Sigmoid colon (tissue), 7 donors: ENCODE results near the gene HDAC4. TPM values are rescaled to one million over a fixed set of nuclear protein-coding genes. Genes with fewer than 3 reads are reported as not detected.

Source experiments
- DNase-seq: peaks from one replicate; pipeline ENCODE4 v3.0.0-alpha.2; 2019
- H3K27ac ChIP-seq, 4 donors: fragments of 200-600 bp; sonication (generic); one replicate each; pipeline ENCODE4 v1.5.1; 2016 to 2019; ENCODE audit warnings: mild to moderate bottlenecking in 1 of 4
- H3K27me3 ChIP-seq, 3 donors: fragments of 200-600 bp; sonication (generic); one replicate each; pipeline ENCODE4 v1.5.1; 2019; ENCODE audit warnings: mild to moderate bottlenecking in 1 of 3
- H3K36me3 ChIP-seq, 4 donors: fragments of 200-600 bp; sonication (generic); one replicate each; pipeline ENCODE4 v1.5.1; 2016 to 2019
- H3K4me1 ChIP-seq, 4 donors: fragments of 200-600 bp; sonication (generic); one replicate each; pipeline ENCODE4 v1.5.1; 2017 to 2019
- H3K4me3 ChIP-seq, 4 donors: fragments of 200-600 bp; sonication (generic); one replicate each; pipeline ENCODE4 v1.5.1; 2017 to 2019; ENCODE audit warnings: mild to moderate bottlenecking in 2 of 4, moderate library complexity in 1 of 4
- H3K9me3 ChIP-seq, 4 donors: fragments of 200-600 bp in 3 of 4; sonication (generic) in 3 of 4; one replicate each; pipeline versions ENCODE4 v1.5.1 to v1.6.1; 2013 to 2019
- EP300 ChIP-seq, 4 donors: sonication (generic); formaldehyde crosslinking; IDR thresholded peaks; one replicate each; pipeline ENCODE4 v1.6.1; 2017; ENCODE audit warnings: antibody characterized with exemption in 4 of 4
- POLR2A ChIP-seq, 2 donors: fragments of 450-650 bp; IDR thresholded peaks; one replicate each; pipeline ENCODE4 v1.6.1; 2016; ENCODE audit warnings: antibody characterized with exemption in 2 of 2, mild to moderate bottlenecking in 2 of 2, moderate library complexity in 2 of 2
- POLR2AphosphoS5 ChIP-seq, 4 donors: sonication (generic); formaldehyde crosslinking; IDR thresholded peaks; one replicate each; pipeline ENCODE4 v1.6.1; 2017; ENCODE audit warnings: antibody characterized with exemption in 4 of 4
- WGBS, 2 donors: extraction: QIAGEN DNeasy Blood & Tissue Kit; methylation state at CpG; one replicate each; pipeline ENCODE4 v1.1.7; 2013; 5-methylcytosine and 5-hydroxymethylcytosine counted together
- intact Hi-C: fragments of 100-400 bp; cut with DNase I; formaldehyde crosslinking; loops from one replicate; pipeline ENCODE4 v1.15.1; 2023
- polyA plus RNA-seq, 3 donors: library from polyadenylated mRNA; stranded (reverse); fragments of 200-250 nt; gene quantifications; one replicate each; pipeline ENCODE4 v1.2.3, GENCODE V29; 2013
- total RNA-seq, 4 donors: library from RNA; depleted of rRNA; stranded (reverse); fragments of >200 nt; gene quantifications; one replicate each; pipeline ENCODE4 v1.1.0, GENCODE V29; 2016
- TF ChIP-seq, protein P1 (sequence below), 4 experiments: fragments of 450-650 bp in 3 of 4; fragments of 200-600 bp in 1 of 4; IDR thresholded peaks; one replicate each; pipeline ENCODE4 v1.5.1; 2016 to 2019; ENCODE audit warnings: antibody characterized with exemption in 4 of 4, mild to moderate bottlenecking in 3 of 4, moderate library complexity in 2 of 4
- donor health status: healthy with polysubstance abuse.
- donor health status: Bipolar disorder and iron deficiency.
- donor health status: healthy.

Gene HDAC4
- total and polyA plus RNA-seq, 7 donors: 1.8 to 196 (median 77.0) TPM

DNA sequence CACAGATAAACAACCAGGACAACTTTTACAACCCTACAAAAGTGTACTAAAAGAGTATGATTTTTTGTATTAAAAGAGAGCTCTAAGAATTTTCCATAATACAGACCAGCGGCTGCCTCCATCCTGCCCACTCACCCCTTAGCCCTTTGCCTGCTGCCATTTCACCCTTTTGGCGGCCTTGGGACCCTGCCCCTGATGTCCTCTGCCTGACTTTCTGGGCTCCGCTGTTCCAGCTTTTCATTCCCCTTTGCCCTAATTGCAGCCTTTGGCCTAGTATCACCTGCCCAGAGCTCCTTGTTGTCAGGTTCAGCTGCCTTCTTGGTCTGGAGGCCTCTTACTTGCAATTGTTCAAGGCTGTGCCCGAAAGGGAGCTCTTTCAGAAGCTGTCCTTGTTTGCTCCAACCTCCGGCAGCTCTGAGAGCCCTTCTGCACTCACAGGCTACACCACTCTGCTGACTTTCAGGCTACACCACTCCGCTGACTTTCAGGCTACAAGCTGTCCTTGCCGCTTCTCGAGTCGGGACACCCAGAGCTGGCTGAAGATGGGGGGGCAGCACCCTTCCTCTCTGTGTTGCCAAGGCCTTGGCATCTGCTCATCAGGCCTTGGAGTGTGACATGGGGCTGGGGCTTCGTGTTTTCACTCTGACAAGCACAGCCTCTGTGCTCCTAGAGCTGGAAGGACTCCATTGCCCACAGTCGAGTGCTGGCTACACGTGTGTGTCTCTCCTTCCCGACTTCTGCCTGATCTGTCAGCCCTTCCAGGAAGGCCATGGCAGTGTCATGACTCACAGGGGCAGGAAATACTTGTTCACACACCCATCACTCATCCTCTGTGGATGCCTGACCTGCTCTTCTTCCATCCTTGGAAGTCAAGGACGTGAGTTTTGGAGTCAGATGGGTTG lies 43.1 kb upstream of the HDAC4 start:
- 77 to 85% methylated on average over 14 of the region's 14 CpGs for WGBS, 2 donors
- TF ChIP-seq POLR2AphosphoS5 (IDR thresholded peaks at IDR 0.05) (no peak), POLR2A (IDR thresholded peaks at IDR 0.05) (no peak), EP300 (IDR thresholded peaks at IDR 0.05) (no peak)
- TF ChIP-seq, protein P1, sequence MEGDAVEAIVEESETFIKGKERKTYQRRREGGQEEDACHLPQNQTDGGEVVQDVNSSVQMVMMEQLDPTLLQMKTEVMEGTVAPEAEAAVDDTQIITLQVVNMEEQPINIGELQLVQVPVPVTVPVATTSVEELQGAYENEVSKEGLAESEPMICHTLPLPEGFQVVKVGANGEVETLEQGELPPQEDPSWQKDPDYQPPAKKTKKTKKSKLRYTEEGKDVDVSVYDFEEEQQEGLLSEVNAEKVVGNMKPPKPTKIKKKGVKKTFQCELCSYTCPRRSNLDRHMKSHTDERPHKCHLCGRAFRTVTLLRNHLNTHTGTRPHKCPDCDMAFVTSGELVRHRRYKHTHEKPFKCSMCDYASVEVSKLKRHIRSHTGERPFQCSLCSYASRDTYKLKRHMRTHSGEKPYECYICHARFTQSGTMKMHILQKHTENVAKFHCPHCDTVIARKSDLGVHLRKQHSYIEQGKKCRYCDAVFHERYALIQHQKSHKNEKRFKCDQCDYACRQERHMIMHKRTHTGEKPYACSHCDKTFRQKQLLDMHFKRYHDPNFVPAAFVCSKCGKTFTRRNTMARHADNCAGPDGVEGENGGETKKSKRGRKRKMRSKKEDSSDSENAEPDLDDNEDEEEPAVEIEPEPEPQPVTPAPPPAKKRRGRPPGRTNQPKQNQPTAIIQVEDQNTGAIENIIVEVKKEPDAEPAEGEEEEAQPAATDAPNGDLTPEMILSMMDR (IDR thresholded peaks at IDR 0.05): no peak
- peaks cover 0 to 33% (median 17%) of the 10 kb centered on the region in 4 donors for H3K4me1 ChIP-seq

DNA sequence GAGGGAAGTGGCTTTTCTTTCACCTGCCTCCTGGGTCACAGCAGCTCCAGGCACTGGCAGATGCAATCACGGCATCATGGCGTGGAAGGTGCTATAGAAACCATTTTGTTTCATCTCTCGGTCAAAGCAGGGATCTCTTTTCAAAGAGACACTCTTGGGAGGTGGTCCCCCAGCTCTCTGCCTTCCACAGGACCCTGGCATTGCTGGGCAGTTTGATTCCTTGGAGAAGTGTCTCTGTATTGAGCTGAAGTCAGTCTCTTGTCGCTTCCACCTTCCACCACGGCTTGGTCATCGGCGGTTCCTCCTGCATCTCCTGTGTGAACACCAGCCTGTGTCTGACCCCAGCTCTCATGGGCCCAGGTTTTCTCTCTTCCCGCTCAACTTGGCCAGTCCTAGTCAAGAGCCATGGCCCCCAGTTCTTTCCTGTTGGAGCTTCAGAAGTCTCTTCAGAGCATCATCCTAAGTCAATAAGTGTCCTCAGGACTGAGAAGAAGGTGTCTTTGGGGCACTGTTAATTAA lies 42.3 kb upstream of the HDAC4 start:
- no peaks in the 10 kb centered on the region for H3K36me3 ChIP-seq
- TF ChIP-seq POLR2A (IDR thresholded peaks at IDR 0.05) (no peak), EP300 (IDR thresholded peaks at IDR 0.05) (no peak), POLR2AphosphoS5 (IDR thresholded peaks at IDR 0.05) (no peak)
- TF ChIP-seq, protein P1 (IDR thresholded peaks at IDR 0.05): no peak
- intact Hi-C loops: no loop called here
- H3K27ac ChIP-seq: no peak overlapping the region
- peaks cover 0 to 33% (median 17%) of the 10 kb centered on the region in 4 donors for H3K4me1 ChIP-seq
- H3K9me3 ChIP-seq: no peaks in the 10 kb centered on the region
- WGBS, 2 donors: 95% methylated on average over 8 of the region's 8 CpGs
- no peak overlapping the region for H3K4me3 ChIP-seq
- DNase-seq: no peak
- H3K27me3 ChIP-seq: no peaks in the 10 kb centered on the region

More for the DNA sequence above, 43.1 kb upstream of the HDAC4 start:
- no peaks in the 10 kb centered on the region for H3K27me3 ChIP-seq
- H3K4me3 ChIP-seq: no peak overlapping the region
- intact Hi-C loops: no loop called here
- H3K36me3 ChIP-seq: no peaks in the 10 kb centered on the region
- H3K9me3 ChIP-seq: no peaks in the 10 kb centered on the region
- no peak for DNase-seq
- no peak overlapping the region for H3K27ac ChIP-seq

DNA sequence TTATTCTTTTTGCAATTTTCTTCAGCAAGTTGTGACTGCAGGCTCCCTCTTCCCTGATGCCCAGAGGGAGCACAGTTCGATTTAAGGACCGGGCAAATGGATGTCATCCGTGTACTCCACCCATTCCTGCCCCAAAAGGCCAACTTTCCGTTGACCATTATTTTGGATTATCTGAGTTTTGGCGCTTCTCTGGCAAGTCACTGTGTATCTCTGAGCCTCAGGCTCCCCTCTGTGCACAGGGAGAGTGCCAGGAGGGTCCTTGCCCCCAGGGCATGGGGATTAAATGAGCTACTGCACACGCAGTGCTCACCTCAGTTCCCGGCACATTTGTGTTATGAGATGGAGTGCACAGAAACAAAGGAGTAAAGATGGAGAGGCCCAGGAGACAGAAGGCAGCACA lies 41.4 kb upstream of the HDAC4 start:
- TF ChIP-seq POLR2AphosphoS5 (IDR thresholded peaks at IDR 0.05) (no peak), EP300 (IDR thresholded peaks at IDR 0.05) (no peak), POLR2A (IDR thresholded peaks at IDR 0.05) (no peak)
- TF ChIP-seq, protein P1 (IDR thresholded peaks at IDR 0.05): no peak
- Histone ChIP-seq H3K36me3 (no peaks in the 10 kb centered on the region), H3K27ac (no peak overlapping the region), H3K4me1 (peaks cover 0 to 33% (median 17%) of the 10 kb centered on the region in 4 donors), H3K9me3 (no peaks in the 10 kb centered on the region), H3K4me3 (no peak overlapping the region), H3K27me3 (no peaks in the 10 kb centered on the region)
- 83 to 91% methylated on average over 7 of the region's 7 CpGs for WGBS, 2 donors
- intact Hi-C loops: no loop called here
- no peak for DNase-seq

DNA sequence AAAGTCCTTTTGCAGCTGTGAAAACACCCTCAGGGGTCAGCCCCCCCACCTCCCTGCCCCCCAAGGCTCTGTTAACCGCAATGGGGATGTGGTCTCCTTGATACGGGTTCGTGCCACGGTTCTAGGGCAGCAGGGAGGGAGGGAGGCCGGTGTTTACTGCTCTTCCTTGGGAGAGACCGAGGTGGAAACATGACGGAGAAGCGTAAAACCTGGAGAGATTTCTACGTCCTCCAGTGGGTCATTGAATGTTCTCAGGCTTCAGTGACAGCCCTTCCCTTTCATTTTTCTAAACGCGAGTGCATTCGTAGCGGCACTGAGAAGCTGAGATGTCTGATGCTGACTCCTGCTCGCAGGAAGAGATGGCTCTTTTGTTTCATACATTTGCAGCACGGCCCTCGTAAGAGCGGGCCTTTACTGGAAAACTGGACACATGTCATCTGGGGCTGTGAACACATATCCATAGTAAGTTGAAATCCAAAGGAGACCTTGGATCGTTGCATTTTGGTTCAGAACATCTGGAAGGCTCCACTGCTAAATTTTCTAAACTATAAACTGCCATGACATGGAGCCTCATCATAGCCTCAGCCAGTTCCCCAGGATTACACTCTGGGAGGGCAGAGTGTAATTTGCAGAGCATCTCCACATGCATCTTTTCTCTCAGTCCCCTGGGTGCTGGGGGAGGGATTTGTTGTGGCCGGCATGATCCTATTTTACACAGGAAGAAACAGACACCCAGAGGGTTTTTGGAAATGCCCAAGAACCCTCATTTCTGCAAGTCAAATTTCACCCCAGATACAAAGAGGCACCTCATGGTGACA lies 40.6 kb upstream of the HDAC4 start:
- H3K27ac ChIP-seq: no peak overlapping the region
- intact Hi-C loops: no loop called here
- DNase-seq: no peak
- no peaks in the 10 kb centered on the region for H3K9me3 ChIP-seq
- H3K4me1 ChIP-seq: peaks cover 0 to 33% (median 17%) of the 10 kb centered on the region in 4 donors
- no peaks in the 10 kb centered on the region for H3K36me3 ChIP-seq
- peak overlapping the region in 1 of 4 donors; percentile 10 for H3K4me3 ChIP-seq
- H3K27me3 ChIP-seq: no peaks in the 10 kb centered on the region
- WGBS, 2 donors: 26 to 49% methylated on average over 19 of the region's 19 CpGs
- TF ChIP-seq POLR2A (IDR thresholded peaks at IDR 0.05) (no peak), POLR2AphosphoS5 (IDR thresholded peaks at IDR 0.05) (no peak), EP300 (IDR thresholded peaks at IDR 0.05) (no peak)
- TF ChIP-seq, protein P1 (IDR thresholded peaks at IDR 0.05): no peak
